Measurements from ENCODE around the gene DICER1. TPM values are rescaled to one million over a fixed set of nuclear protein-coding genes. Genes with fewer than 3 reads are reported as not detected.

The DICER1 gene
- total and polyA plus RNA-seq, 2 donors (not counting 3 experiments of a cell fraction or from before 2014, with no cell fraction given), result 8.3 to 43.6 TPM

DNA sequence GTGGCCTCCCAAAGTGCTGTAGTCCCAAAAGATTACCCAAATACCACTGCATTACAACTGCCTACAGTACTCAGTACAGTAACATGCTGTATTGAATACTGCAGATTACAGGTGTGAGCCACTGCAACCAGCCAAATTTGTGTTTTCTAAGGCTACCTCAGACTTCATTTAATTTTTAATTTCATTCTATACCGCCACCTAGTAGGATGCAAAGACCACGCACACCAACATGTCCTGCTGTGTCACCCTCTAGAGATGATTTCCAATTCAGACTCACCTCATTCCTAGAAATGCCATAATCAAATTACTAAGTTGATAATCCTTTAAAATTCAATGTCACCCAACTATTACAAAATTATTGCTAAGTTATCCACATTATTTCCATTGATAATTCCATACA lies 15.1 kb downstream of the DICER1 start:
- dilution Hi-C loops (cut with MboI; ENCODE audit: extremely low pct_ligation_motif_present, low sequenced_read_pairs) (no loop called here), intact Hi-C loops (cut with micrococcal nuclease) (no loop called here)
- no peaks in the 10 kb centered on the region for H3K9me1 ChIP-seq (replicated peaks; ENCODE audit: control insufficient read depth, extremely low read depth, insufficient read depth, low read length)
- POLR2A ChIA-PET, result no interaction called here
- no peak overlapping the region for H3K4me2 ChIP-seq (ENCODE audit: insufficient read depth, low read length)
- peaks cover 6% of the 10 kb centered on the region for H4K20me1 ChIP-seq (replicated peaks; ENCODE audit: control insufficient read depth, extremely low read depth, insufficient read depth, low read length)
- FAIRE-seq (no peak), DNase-seq (ENCODE audit: low read depth, low spot score) (no peak)
- no TSS peak for BruUV-seq (replicated peaks)
- H3K36me3 ChIP-seq (ENCODE audit: control insufficient read depth in 2 of 2, extremely low read depth in 1 of 2, insufficient read depth in 2 of 2, low read length in 2 of 2), result no peaks in the 10 kb centered on the region
- no peak overlapping the region for H2AFZ ChIP-seq (ENCODE audit: low read depth, low read length)
- CTCF ChIA-PET, result no interaction called here
- H3K4me1 ChIP-seq (ENCODE audit: control insufficient read depth, extremely low read depth, insufficient read depth, low read length), result no peaks in the 10 kb centered on the region
- H3K27me3 ChIP-seq (ENCODE audit: control insufficient read depth in 2 of 2, insufficient read depth in 2 of 2, low read length in 2 of 2), result no peaks in the 10 kb centered on the region
- no peak overlapping the region for H3K9ac ChIP-seq (replicated peaks; ENCODE audit: extremely low read depth, insufficient read depth, low read length)
- H3K4me3 ChIP-seq (replicated peaks in 1 of 3; ENCODE audit: insufficient read depth in 1 of 3, low read depth in 1 of 3, low read length in 3 of 3), result no peak overlapping the region
- no peak overlapping the region for H3K27ac ChIP-seq (ENCODE audit: insufficient read depth, low read depth, low read length)
- H3K9me3 ChIP-seq (replicated peaks; ENCODE audit: control insufficient read depth, insufficient read depth, low read length), result no peaks in the 10 kb centered on the region
- TF ChIP-seq MYC (IDR thresholded peaks at IDR 0.05; ENCODE audit: low read depth, low read length) (no peak), GATA2 (IDR thresholded peaks at IDR 0.05; ENCODE audit: insufficient read depth, insufficient read length, low read depth, low read length) (no peak), POLR2A (IDR thresholded peaks at IDR 0.05; ENCODE audit: low read depth, low read length) (no peak), JUN (IDR thresholded peaks at IDR 0.05; ENCODE audit: borderline replicate concordance, insufficient read depth, insufficient read length, low read depth) (no peak), FOS (IDR thresholded peaks at IDR 0.05; ENCODE audit: borderline replicate concordance, insufficient read depth, low read length) (no peak), POLR2AphosphoS5 (IDR thresholded peaks at IDR 0.05; ENCODE audit: insufficient read depth, low read depth, low read length) (no peak), EZH2 (IDR thresholded peaks at IDR 0.05; ENCODE audit: borderline replicate concordance, low read depth, low read length, severe bottlenecking) (no peak)
- TF ChIP-seq, protein P1, sequence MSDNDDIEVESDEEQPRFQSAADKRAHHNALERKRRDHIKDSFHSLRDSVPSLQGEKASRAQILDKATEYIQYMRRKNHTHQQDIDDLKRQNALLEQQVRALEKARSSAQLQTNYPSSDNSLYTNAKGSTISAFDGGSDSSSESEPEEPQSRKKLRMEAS (IDR thresholded peaks at IDR 0.05; ENCODE audit: insufficient read depth, insufficient read length), result no peak
- TF ChIP-seq, protein P2, sequence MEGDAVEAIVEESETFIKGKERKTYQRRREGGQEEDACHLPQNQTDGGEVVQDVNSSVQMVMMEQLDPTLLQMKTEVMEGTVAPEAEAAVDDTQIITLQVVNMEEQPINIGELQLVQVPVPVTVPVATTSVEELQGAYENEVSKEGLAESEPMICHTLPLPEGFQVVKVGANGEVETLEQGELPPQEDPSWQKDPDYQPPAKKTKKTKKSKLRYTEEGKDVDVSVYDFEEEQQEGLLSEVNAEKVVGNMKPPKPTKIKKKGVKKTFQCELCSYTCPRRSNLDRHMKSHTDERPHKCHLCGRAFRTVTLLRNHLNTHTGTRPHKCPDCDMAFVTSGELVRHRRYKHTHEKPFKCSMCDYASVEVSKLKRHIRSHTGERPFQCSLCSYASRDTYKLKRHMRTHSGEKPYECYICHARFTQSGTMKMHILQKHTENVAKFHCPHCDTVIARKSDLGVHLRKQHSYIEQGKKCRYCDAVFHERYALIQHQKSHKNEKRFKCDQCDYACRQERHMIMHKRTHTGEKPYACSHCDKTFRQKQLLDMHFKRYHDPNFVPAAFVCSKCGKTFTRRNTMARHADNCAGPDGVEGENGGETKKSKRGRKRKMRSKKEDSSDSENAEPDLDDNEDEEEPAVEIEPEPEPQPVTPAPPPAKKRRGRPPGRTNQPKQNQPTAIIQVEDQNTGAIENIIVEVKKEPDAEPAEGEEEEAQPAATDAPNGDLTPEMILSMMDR (IDR thresholded peaks at IDR 0.05; ENCODE audit: extremely low read depth in 1 of 2, insufficient read depth in 1 of 2, low read depth in 1 of 2, low read length in 2 of 2), result no peak
- H3K79me2 ChIP-seq (ENCODE audit: control insufficient read depth, insufficient read depth, low read length), result peaks cover 88% of the 10 kb centered on the region
